HepG2 (cell line): Measurements from ENCODE around the gene TOP1. TPM values are rescaled to one million over a fixed set of nuclear protein-coding genes. Genes with fewer than 3 reads are reported as not detected.
A peak's percentile ranks its signal among the peaks of the same experiment; 100 is the strongest.

Experiments used
- ATAC-seq: fragments of 200-7000 bp; cut with Tn5 transposase; 3 replicates; pipeline ENCODE4 v1.9.1; 2020; ENCODE audit warnings: mild to moderate bottlenecking, moderate library complexity
- BruUV-seq: library from RNA; stranded (reverse); fragments of 400-500 nt; replicated peaks from 2 replicates; lab custom pipeline; 2021; lab: Mats Ljungman, UMichigan
- CTCF ChIA-PET: fragments of 300-600 bp; formaldehyde crosslinking; extraction: SDS; loops from one replicate; lab custom pipeline; 2021; ENCODE audit warnings: low total read pairs, inconsistent platforms, low intra/inter-chr PET ratio; lab: Yijun Ruan, JAX
- POLR2A ChIA-PET: fragments of 350-600 bp; sonication (Branson Sonifier 250); formaldehyde crosslinking; loops from one replicate; lab custom pipeline; 2020; ENCODE audit warnings: antibody characterized with exemption, inconsistent platforms; lab: Yijun Ruan, JAX
- DNase-seq: peaks from one replicate; pipeline ENCODE4 v3.0.0-alpha.2; 2015; ENCODE audit warnings: low spot score
- FAIRE-seq: peaks from 3 replicates; lab custom pipeline; 2011; peaks lifted over from hg19 to GRCh38; lab: Jason Lieb, UNC
- H2AFZ ChIP-seq: one replicate; pipeline ENCODE4 v1.6.1; 2011; ENCODE audit warnings: low read length, inconsistent platforms
- H3K27ac ChIP-seq: fragments of 300-600 bp; 3 replicates; pipeline ENCODE4 v1.8.0; 2011; ENCODE audit warnings: mixed run types, mild to moderate bottlenecking, mixed read lengths, low read length, inconsistent platforms; ENCODE audit not compliant: insufficient read depth; ENCODE audit errors: extremely low read length
- H3K27me3 ChIP-seq, 2 experiments: fragments of 200-600 bp in 1 of 2; 2 replicates in 1 of 2; 3 replicates in 1 of 2; pipeline versions ENCODE4 v1.6.0 to v1.8.0; 2011; ENCODE audit warnings: low read length in 2 of 2, mild to moderate bottlenecking in 2 of 2, moderate library complexity in 2 of 2, inconsistent platforms in 1 of 2; ENCODE audit not compliant: insufficient read depth in 2 of 2, control insufficient read depth in 1 of 2
- H3K36me3 ChIP-seq, 2 experiments: fragments of 200-600 bp in 1 of 2; replicated peaks in 1 of 2; 2 replicates in 1 of 2; 3 replicates in 1 of 2; pipeline versions ENCODE4 v1.5.1 to v1.8.0; 2011; ENCODE audit warnings: low read length in 2 of 2, inconsistent platforms in 1 of 2; ENCODE audit not compliant: insufficient read depth in 2 of 2, control insufficient read depth in 1 of 2
- H3K4me1 ChIP-seq: 2 replicates; pipeline ENCODE4 v1.5.1; 2012; ENCODE audit warnings: low read length, inconsistent platforms; ENCODE audit not compliant: insufficient read depth
- H3K4me2 ChIP-seq: 2 replicates; pipeline ENCODE4 v1.6.0; 2011; ENCODE audit warnings: low read depth, low read length, inconsistent platforms
- H3K4me3 ChIP-seq, 3 experiments: fragments of 200-600 bp in 1 of 3; sonication (generic), shearing (Covaris generic) in 1 of 3; replicated peaks in 1 of 3; 2 replicates each; pipeline ENCODE4 v1.5.1; 2011 to 2016; ENCODE audit warnings: low read length in 3 of 3, inconsistent platforms in 2 of 3, low read depth in 2 of 3, mild to moderate bottlenecking in 2 of 3, control low read depth in 1 of 3, mixed read lengths in 1 of 3; ENCODE audit not compliant: insufficient read depth in 1 of 3
- H3K79me2 ChIP-seq: one replicate; pipeline ENCODE4 v1.6.1; 2011; ENCODE audit warnings: low read length, inconsistent platforms; ENCODE audit not compliant: insufficient read depth
- H3K9ac ChIP-seq: 2 replicates; pipeline ENCODE4 v1.6.0; 2011; ENCODE audit warnings: mild to moderate bottlenecking, low read depth, low read length, inconsistent platforms; ENCODE audit not compliant: insufficient read depth
- H3K9me3 ChIP-seq: 2 replicates; pipeline ENCODE4 v1.5.1; 2012; ENCODE audit warnings: mild to moderate bottlenecking, low read length
- H4K20me1 ChIP-seq: 2 replicates; pipeline ENCODE4 v1.6.0; 2011; ENCODE audit warnings: inconsistent platforms, mild to moderate bottlenecking, low read length, moderate library complexity; ENCODE audit not compliant: insufficient read depth
- ARHGAP35 ChIP-seq: sonication (generic); formaldehyde crosslinking; IDR thresholded peaks from 2 replicates; pipeline ENCODE4 v1.9.0; 2022; ENCODE audit warnings: mild to moderate bottlenecking, inconsistent platforms, moderate library complexity, missing genetic modification reagents, borderline replicate concordance
- ATF6 ChIP-seq: sonication (generic); formaldehyde crosslinking; conservative IDR thresholded peaks from 2 replicates; pipeline ENCODE4 v1.4.0; 2020; ENCODE audit warnings: missing genetic modification reagents
- HDAC6 ChIP-seq: fragments of 200-600 bp; sonication (generic); IDR thresholded peaks from 2 replicates; pipeline ENCODE4 v1.7.0; 2017; ENCODE audit warnings: mild to moderate bottlenecking, antibody characterized with exemption, low read length, low read depth
- NFKBIZ ChIP-seq: IDR thresholded peaks from 2 replicates; pipeline ENCODE4 v1.6.1; 2018; ENCODE audit warnings: missing genetic modification reagents, missing compliant biosample characterization
- NFYC ChIP-seq: IDR thresholded peaks from 2 replicates; pipeline ENCODE4 v1.6.1; 2016; ENCODE audit warnings: missing genetic modification reagents, missing compliant biosample characterization
- SRSF9 ChIP-seq: fragments of 200-400 bp; formaldehyde crosslinking; IDR thresholded peaks from 2 replicates; pipeline ENCODE4 v1.6.1; 2018; ENCODE audit warnings: borderline replicate concordance, mild to moderate bottlenecking, low read depth, low read length; ENCODE audit not compliant: insufficient read depth, poor library complexity, severe bottlenecking
- U2AF2 ChIP-seq: fragments of 200-400 bp; formaldehyde crosslinking; IDR thresholded peaks from 2 replicates; pipeline ENCODE4 v1.6.1; 2017; ENCODE audit warnings: low read depth, mild to moderate bottlenecking, low read length
- ZNF20 ChIP-seq: sonication (generic); formaldehyde crosslinking; IDR thresholded peaks from 2 replicates; pipeline ENCODE4 v1.4.0; 2020; ENCODE audit warnings: mild to moderate bottlenecking, moderate library complexity, missing genetic modification reagents
- ZNF253 ChIP-seq: sonication (generic); formaldehyde crosslinking; IDR thresholded peaks from 2 replicates; pipeline ENCODE4 v1.8.0; 2022; ENCODE audit warnings: mild to moderate bottlenecking, missing genetic modification reagents, borderline replicate concordance
- ZNF597 ChIP-seq: sonication (generic); formaldehyde crosslinking; IDR thresholded peaks from 2 replicates; pipeline ENCODE4 v1.5.0; 2020; ENCODE audit warnings: missing genetic modification reagents
- ZNF781 ChIP-seq: sonication (generic); formaldehyde crosslinking; IDR thresholded peaks from 2 replicates; pipeline ENCODE4 v1.5.1; 2020; ENCODE audit warnings: borderline replicate concordance, mild to moderate bottlenecking, missing genetic modification reagents; ENCODE audit errors: not compliant biosample characterization
- WGBS: methylation state at CpG from one replicate; pipeline ENCODE4 v1.1.6; 2017; ENCODE audit warnings: low lambda C conversion rate; 5-methylcytosine and 5-hydroxymethylcytosine counted together
- in situ Hi-C: cut with HindIII; loops from 2 replicates; pipeline ENCODE4 v1.10.0; 2017; ENCODE audit warnings: low pct_unique_long_range_greater_than_20kb; ENCODE audit not compliant: extremely low pct_ligation_motif_present
- intact Hi-C: fragments of 100-400 bp; cut with micrococcal nuclease; formaldehyde crosslinking; loops from one replicate; pipeline ENCODE4 v1.10.0; 2022; ENCODE audit not compliant: unreplicated experiment
- polyA plus RNA-seq, 8 experiments: library from polyadenylated mRNA; depleted of rRNA in 3 of 8; stranded (reverse) in 7 of 8; unstranded in 1 of 8; fragments of >200 nt; fragmentation: Illumina TruSeq in 4 of 8; extraction: Trizol in 4 of 8; gene quantifications; 2 replicates each; pipeline versions ENCODE4 v1.2.1 to v1.2.3, GENCODE V29; 2011 to 2016; ENCODE audit warnings: low read depth in 4 of 8, missing spikeins in 1 of 8, mixed read lengths in 1 of 8; ENCODE audit not compliant: insufficient read depth in 1 of 8
- total RNA-seq, 5 experiments: library from RNA; depleted of rRNA; stranded (reverse); fragments of >200 nt; fragmentation: Illumina TruSeq; extraction: Trizol; gene quantifications; 2 replicates each; pipeline ENCODE4 v1.2.3, GENCODE V29; 2016; ENCODE audit warnings: low read depth in 1 of 5
- TF ChIP-seq, protein P1 (sequence below): sonication (generic); formaldehyde crosslinking; IDR thresholded peaks from 2 replicates; pipeline ENCODE4 v1.9.0; 2021; ENCODE audit warnings: missing genetic modification reagents, borderline replicate concordance

The TOP1 gene
- total and polyA plus RNA-seq, 2 of the 13 experiments (the other 11 are each of a cell fraction or from before 2014, with no cell fraction given), result 10.2 to 19.4 TPM

- no peak for TF ChIP-seq ARHGAP35 (CRISPR knock-in tag)
- TF ChIP-seq HDAC6, result no peak
- TF ChIP-seq, all 625 proteins: peak for 0
Observed at GRCh38 chr20:40993794-40994540, 34.7 kb upstream of the TOP1 start (continued).

GRCh38 chr20:40996326-40996725 lies 32.3 kb upstream of the TOP1 start:
- no peak overlapping the region for H3K4me2 ChIP-seq
- CTCF ChIA-PET, result no interaction called here
- no peaks in the 10 kb centered on the region for H3K36me3 ChIP-seq
- BruUV-seq, result no TSS peak
- no peaks in the 10 kb centered on the region for H3K9me3 ChIP-seq
- in situ Hi-C loops, result loop anchor here (5.0 kb wide), 1 partner anchor 81 kb away; no protein-coding TSS in a partner anchor
- DNase-seq (no peak), ATAC-seq (no peak)
- no peak overlapping the region for H3K9ac ChIP-seq
- POLR2A ChIA-PET, result interaction anchor here (0.9 kb wide), 1 partner anchor 42 kb away, joined by 3 read pairs; no protein-coding TSS in a partner anchor
- no peaks in the 10 kb centered on the region for H3K27me3 ChIP-seq
- no peaks in the 10 kb centered on the region for H3K79me2 ChIP-seq
- no peak overlapping the region for H3K4me3 ChIP-seq
- TF ChIP-seq U2AF2 (0 out of 2 replicates have a peak, but pooled peaks have one; percentile 73), ZNF253 (CRISPR knock-in tag) (no peak), ATF6 (no peak), ZNF20 (CRISPR knock-in tag) (no peak), ZNF781 (CRISPR knock-in tag) (no peak), SRSF9 (peak; percentile 87), NFKBIZ (CRISPR knock-in tag) (no peak), ZNF597 (CRISPR knock-in tag) (no peak), NFYC (CRISPR knock-in tag) (no peak)
- TF ChIP-seq, protein P1, sequence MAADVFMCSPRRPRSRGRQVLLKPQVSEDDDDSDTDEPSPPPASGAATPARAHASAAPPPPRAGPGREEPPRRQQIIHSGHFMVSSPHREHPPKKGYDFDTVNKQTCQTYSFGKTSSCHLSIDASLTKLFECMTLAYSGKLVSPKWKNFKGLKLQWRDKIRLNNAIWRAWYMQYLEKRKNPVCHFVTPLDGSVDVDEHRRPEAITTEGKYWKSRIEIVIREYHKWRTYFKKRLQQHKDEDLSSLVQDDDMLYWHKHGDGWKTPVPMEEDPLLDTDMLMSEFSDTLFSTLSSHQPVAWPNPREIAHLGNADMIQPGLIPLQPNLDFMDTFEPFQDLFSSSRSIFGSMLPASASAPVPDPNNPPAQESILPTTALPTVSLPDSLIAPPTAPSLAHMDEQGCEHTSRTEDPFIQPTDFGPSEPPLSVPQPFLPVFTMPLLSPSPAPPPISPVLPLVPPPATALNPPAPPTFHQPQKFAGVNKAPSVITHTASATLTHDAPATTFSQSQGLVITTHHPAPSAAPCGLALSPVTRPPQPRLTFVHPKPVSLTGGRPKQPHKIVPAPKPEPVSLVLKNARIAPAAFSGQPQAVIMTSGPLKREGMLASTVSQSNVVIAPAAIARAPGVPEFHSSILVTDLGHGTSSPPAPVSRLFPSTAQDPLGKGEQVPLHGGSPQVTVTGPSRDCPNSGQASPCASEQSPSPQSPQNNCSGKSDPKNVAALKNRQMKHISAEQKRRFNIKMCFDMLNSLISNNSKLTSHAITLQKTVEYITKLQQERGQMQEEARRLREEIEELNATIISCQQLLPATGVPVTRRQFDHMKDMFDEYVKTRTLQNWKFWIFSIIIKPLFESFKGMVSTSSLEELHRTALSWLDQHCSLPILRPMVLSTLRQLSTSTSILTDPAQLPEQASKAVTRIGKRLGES, result no peak
- TF ChIP-seq, all 625 proteins: peak for 2
- no peak overlapping the region for H2AFZ ChIP-seq
- intact Hi-C loops, result no loop called here
- 31% methylated on average over 1 of the region's 1 CpG for WGBS
- H3K4me1 ChIP-seq, result peaks cover 30% of the 10 kb centered on the region
- no peaks in the 10 kb centered on the region for H4K20me1 ChIP-seq
- no peak for FAIRE-seq
- H3K27ac ChIP-seq, result no peak overlapping the region
